OCI-LY7 (cell line): ENCODE data around the gene PDE10A. TPM values are rescaled to one million over a fixed set of nuclear protein-coding genes. Genes with fewer than 3 reads are reported as not detected.

Experiments
- BruUV-seq: library from RNA; stranded (reverse); fragments of 400-500 nt; replicated peaks from 2 replicates; lab custom pipeline; 2021; lab: Mats Ljungman, UMichigan
- CTCF ChIA-PET: fragments of 300-600 bp; sonication (Branson Sonifier 250); formaldehyde crosslinking; loops from one replicate; lab custom pipeline; 2022; ENCODE audit warnings: antibody characterized with exemption; ENCODE audit not compliant: unreplicated experiment; lab: Charles Lee
- POLR2A ChIA-PET: fragments of 300-600 bp; sonication (Branson Sonifier 250); formaldehyde crosslinking; loops from one replicate; lab custom pipeline; 2022; ENCODE audit warnings: antibody characterized with exemption; lab: Charles Lee
- DNase-seq: peaks from one replicate; pipeline ENCODE4 v3.0.0-alpha.2; 2015; ENCODE audit warnings: low spot score
- H2AFZ ChIP-seq: fragments of 200-600 bp; sonication (generic), shearing (Covaris generic); 2 replicates; pipeline ENCODE4 v1.6.1; 2014; ENCODE audit warnings: mild to moderate bottlenecking, antibody characterized with exemption, low read length, moderate library complexity
- H3K27ac ChIP-seq: fragments of 200-600 bp; sonication (generic); 2 replicates; pipeline ENCODE4 v1.5.1; 2014; ENCODE audit warnings: mixed run types, low read depth, mild to moderate bottlenecking, moderate library complexity, low read length, inconsistent platforms; ENCODE audit not compliant: poor library complexity, severe bottlenecking
- H3K36me3 ChIP-seq: fragments of 200-600 bp; sonication (generic); 2 replicates; pipeline ENCODE4 v1.6.1; 2014; ENCODE audit warnings: mild to moderate bottlenecking, antibody characterized with exemption, low read length, moderate library complexity, mixed read lengths; ENCODE audit not compliant: insufficient read depth
- H3K4me1 ChIP-seq: fragments of 200-600 bp; sonication (generic); 2 replicates; pipeline ENCODE4 v1.5.1; 2014; ENCODE audit warnings: mild to moderate bottlenecking, low read length; ENCODE audit not compliant: insufficient read depth, poor library complexity, severe bottlenecking
- H3K4me2 ChIP-seq: fragments of 200-600 bp; sonication (generic); 2 replicates; pipeline ENCODE4 v1.6.1; 2014; ENCODE audit warnings: mild to moderate bottlenecking, low read length
- H3K4me3 ChIP-seq: fragments of 200-600 bp; sonication (generic); 2 replicates; pipeline ENCODE4 v1.5.1; 2014; ENCODE audit warnings: mild to moderate bottlenecking, low read depth, low read length; ENCODE audit not compliant: poor library complexity, severe bottlenecking
- H3K79me2 ChIP-seq: fragments of 200-600 bp; sonication (generic); 2 replicates; pipeline ENCODE4 v1.6.1; 2016; ENCODE audit warnings: low read depth, mild to moderate bottlenecking, low read length, moderate library complexity, mixed read lengths; ENCODE audit not compliant: insufficient read depth
- H3K9me2 ChIP-seq: fragments of 200-600 bp; sonication (generic); 2 replicates; pipeline ENCODE4 v1.6.1; 2016; ENCODE audit warnings: mild to moderate bottlenecking, low read length, mixed read lengths; ENCODE audit not compliant: insufficient read depth
- H3K9me3 ChIP-seq: fragments of 200-600 bp; sonication (generic); 2 replicates; pipeline ENCODE4 v1.6.1; 2014; ENCODE audit warnings: mild to moderate bottlenecking, mixed run types, low read length, mixed read lengths
- H4K20me1 ChIP-seq: fragments of 200-600 bp; sonication (generic); 2 replicates; pipeline ENCODE4 v1.6.1; 2014; ENCODE audit warnings: mild to moderate bottlenecking, antibody characterized with exemption, low read length, moderate library complexity, mixed read lengths; ENCODE audit not compliant: insufficient read depth
- CTCF ChIP-seq: fragments of 200-600 bp; sonication (generic); conservative IDR thresholded peaks from 2 replicates; pipeline ENCODE4 v1.5.1; 2014; ENCODE audit warnings: mild to moderate bottlenecking, antibody characterized with exemption, low read length, moderate library complexity, mixed read lengths
- EZH2phosphoT487 ChIP-seq: fragments of 200-600 bp; sonication (generic); IDR thresholded peaks from 2 replicates; pipeline ENCODE4 v1.6.1; 2018; ENCODE audit warnings: low read depth, borderline replicate concordance, mild to moderate bottlenecking, mixed run types, antibody characterized with exemption, low read length, moderate library complexity, mixed read lengths
- intact Hi-C: fragments of 100-400 bp; cut with micrococcal nuclease; formaldehyde crosslinking; loops from one replicate; pipeline ENCODE4 v1.10.0; 2022; ENCODE audit not compliant: unreplicated experiment
- total RNA-seq, 2 experiments: library from RNA; depleted of rRNA in 1 of 2; stranded (reverse); fragments of >200 nt in 1 of 2; shearing (Covaris generic) in 1 of 2; gene quantifications; 2 replicates each; pipeline ENCODE4 v1.2.3, GENCODE V29; 2014 to 2022

PDE10A gene
- total RNA-seq, 2 experiments from 2014 or later, result not detected

GRCh38 chr6:165606740-165607008 is 56.4 kb downstream of the PDE10A start:
- no peaks in the 10 kb centered on the region for H3K36me3 ChIP-seq
- H3K9me2 ChIP-seq, result no peaks in the 10 kb centered on the region
- TF ChIP-seq EZH2phosphoT487 (no peak), CTCF (no peak)
- DNase-seq, result no peak
- no TSS peak for BruUV-seq
- H3K4me1 ChIP-seq, result no peaks in the 10 kb centered on the region
- CTCF ChIA-PET, result no interaction called here
- intact Hi-C loops, result no loop called here
- H3K9me3 ChIP-seq, result no peaks in the 10 kb centered on the region
- H3K79me2 ChIP-seq, result no peaks in the 10 kb centered on the region
- no peaks in the 10 kb centered on the region for H4K20me1 ChIP-seq
- no peak overlapping the region for H3K27ac ChIP-seq
- no peak overlapping the region for H3K4me3 ChIP-seq
- H3K4me2 ChIP-seq, result no peak overlapping the region
- POLR2A ChIA-PET, result no interaction called here
- no peak overlapping the region for H2AFZ ChIP-seq

GRCh38 chr6:165605901-165606739 is 56.9 kb downstream of the PDE10A start:
- Histone ChIP-seq H4K20me1 (no peaks in the 10 kb centered on the region), H3K79me2 (no peaks in the 10 kb centered on the region), H3K4me3 (no peak overlapping the region), H3K36me3 (no peaks in the 10 kb centered on the region), H3K4me1 (no peaks in the 10 kb centered on the region), H3K4me2 (no peak overlapping the region), H2AFZ (no peak overlapping the region), H3K27ac (no peak overlapping the region), H3K9me3 (no peaks in the 10 kb centered on the region), H3K9me2 (no peaks in the 10 kb centered on the region)
- ChIA-PET CTCF (no interaction called here), POLR2A (no interaction called here)
- DNase-seq, result no peak
- intact Hi-C loops, result no loop called here
- BruUV-seq, result no TSS peak
- no peak for TF ChIP-seq CTCF
- no peak for TF ChIP-seq EZH2phosphoT487

- H3K9me3 ChIP-seq, result no peaks in the 10 kb centered on the region
- no peak overlapping the region for H3K4me2 ChIP-seq
- H3K4me3 ChIP-seq, result no peak overlapping the region
- no peak overlapping the region for H2AFZ ChIP-seq
- intact Hi-C loops, result no loop called here
- no peaks in the 10 kb centered on the region for H3K36me3 ChIP-seq
- ChIA-PET POLR2A (no interaction called here), CTCF (no interaction called here)
- no TSS peak for BruUV-seq
- no peaks in the 10 kb centered on the region for H3K4me1 ChIP-seq
- no peaks in the 10 kb centered on the region for H3K79me2 ChIP-seq
- no peak for TF ChIP-seq EZH2phosphoT487
- no peak for TF ChIP-seq CTCF
- no peaks in the 10 kb centered on the region for H4K20me1 ChIP-seq
- DNase-seq, result no peak
- H3K9me2 ChIP-seq, result no peaks in the 10 kb centered on the region
- H3K27ac ChIP-seq, result no peak overlapping the region
These were observed 57.7 kb downstream of the PDE10A start for GRCh38 chr6:165605182-165605875.
